Renal cortex interstitium (tissue), 11 donors: Measurements from ENCODE around the gene SLC20A1. TPM values are rescaled to one million over a fixed set of nuclear protein-coding genes. Genes with fewer than 3 reads are reported as not detected.
"Not testable (repeated sequence)": the region's sequence is repeated elsewhere in the genome, so short reads cannot be mapped to it uniquely, and the experiment has no call there.

Experiments used
- DNase-seq, 11 donors: peaks; one replicate each; pipeline ENCODE4 v3.0.0-alpha.2; 2013; ENCODE audit warnings: low read depth in 9 of 11, low spot score in 4 of 11; ENCODE audit errors: extremely low read depth in 1 of 11
- polyA plus RNA-seq, 3 donors: library from polyadenylated mRNA; unstranded; fragments of 120-200 nt; gene quantifications; one replicate each; pipeline ENCODE4 v1.2.1, GENCODE V29; 2013; ENCODE audit not compliant: insufficient read length in 3 of 3

SLC20A1 gene
- polyA plus RNA-seq, 3 donors = 40.7 to 49.8 (median 47.6) TPM

DNA sequence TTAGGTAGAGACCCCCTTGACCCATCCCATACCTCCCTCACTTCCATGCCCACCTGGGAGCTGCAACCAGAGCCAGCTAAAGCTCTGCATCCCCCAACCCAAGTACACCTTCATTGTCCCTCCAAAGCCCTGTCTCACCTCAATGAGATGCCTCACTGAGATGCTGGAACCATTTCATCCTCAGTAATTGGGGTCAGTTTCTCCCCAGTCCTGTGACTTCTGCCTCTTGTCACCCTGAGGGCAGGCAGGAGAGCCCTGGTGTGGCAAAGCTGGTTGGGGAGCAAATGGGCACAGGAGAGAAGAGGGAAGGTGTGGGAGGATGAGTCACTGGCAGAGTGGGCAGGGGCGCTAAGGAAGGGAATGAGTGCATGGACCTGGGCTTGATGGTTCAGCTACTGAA lies 47.2 kb downstream of the SLC20A1 start:
- DNase-seq = no peak

DNA sequence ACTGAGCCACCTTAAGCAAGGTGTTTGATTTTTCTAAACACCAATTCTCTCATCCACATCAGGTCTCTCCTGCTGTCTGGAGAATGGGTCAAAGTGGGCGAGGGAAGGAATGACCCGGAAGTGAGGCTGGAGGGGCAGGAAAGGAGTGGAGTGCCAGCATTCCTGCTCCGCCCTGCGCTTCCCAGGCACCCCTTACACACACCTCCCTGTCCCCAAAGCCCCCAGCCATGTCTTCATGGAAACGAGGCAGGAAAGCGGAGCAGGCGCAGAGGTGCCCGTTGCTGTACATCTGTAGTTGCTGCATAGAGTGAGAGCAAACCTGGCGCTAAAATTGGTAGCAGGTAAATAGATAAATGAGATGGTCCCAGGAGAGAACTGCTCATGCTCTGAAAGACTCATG lies 47.9 kb downstream of the SLC20A1 start:
- DNase-seq = no peak

DNA sequence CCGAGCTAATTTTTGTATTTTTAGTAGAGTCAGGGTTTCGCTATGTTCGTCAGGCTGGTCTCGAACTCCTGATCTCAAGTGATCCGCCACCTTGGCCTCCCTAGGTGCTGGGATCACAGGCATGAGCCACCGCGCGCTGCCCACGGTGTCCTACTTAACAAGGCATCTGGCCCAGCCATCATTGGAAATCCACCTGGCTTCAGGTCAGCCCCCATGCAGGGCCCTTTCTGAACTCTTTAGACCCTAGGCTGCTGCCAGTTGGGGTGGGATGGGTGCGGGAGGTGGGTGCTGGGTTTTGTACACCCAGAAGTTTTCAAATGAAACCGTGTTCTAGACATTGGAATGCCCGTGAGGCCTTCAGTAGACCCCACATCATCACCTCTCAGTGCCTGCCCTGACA lies 48.4 kb downstream of the SLC20A1 start:
- DNase-seq = no peak

DNA sequence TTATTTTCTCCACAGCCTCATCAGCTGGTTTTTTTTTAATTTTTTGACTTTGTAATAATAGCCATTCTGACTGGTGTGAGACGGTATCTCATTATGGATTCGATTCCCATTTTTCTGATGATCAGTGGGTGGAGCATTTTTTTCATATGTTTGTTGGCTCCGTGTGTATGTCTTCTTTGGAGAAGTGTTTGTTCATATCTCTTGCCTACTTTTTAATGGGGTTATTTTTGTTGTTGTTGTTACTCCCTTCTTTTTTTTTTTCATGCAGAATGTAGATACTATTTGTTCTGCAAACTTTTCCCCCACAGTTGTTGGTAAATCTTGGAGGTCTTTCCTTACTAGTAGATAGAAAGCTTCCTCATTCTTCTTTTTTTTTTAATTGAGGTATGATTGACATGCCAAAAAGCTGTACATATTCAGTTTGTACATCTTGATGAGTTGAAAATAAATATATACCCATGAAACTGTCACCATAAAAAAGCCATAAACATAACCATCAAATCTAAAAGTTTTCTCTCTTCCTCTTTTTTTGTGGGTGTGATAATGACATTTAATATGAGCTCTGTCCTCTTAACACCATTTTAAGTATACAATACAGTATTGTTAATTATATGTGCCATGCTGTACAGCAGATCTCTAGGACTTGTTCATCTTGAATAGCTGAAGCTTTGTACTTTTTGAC lies 53.2 kb downstream of the SLC20A1 start:
- no peak for DNase-seq

DNA sequence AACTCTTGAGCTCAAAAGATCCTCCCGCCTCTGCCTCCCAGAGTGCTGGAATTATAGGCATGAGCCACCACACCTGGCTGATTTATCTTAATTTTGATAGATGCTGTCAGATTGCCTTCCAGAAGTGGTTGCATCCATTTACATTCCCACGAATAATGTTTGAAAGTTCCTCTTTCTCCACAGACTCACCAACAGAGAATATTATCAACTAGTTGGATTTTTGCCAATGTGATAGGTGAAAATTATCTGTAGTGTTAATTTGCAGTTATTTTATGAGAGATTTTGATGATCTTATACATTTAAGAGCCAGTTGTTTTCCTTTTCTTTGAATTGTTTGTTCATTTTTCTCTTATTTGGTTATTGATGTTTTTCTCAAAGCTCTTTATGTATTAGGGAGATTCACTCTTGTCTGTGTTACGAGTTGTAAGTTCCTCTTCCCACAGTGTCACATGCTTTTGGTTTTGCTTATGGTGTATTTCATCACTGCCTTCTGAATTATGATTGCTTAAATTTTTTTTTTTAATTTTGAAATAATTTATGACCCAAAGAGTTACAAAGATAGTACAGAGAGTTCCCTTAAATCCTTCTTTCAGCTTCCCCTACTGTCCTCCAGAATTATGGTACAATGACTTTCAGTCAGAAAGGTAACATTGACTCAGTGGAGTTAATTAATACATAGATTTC lies 54.4 kb downstream of the SLC20A1 start:
- DNase-seq = no peak

DNA sequence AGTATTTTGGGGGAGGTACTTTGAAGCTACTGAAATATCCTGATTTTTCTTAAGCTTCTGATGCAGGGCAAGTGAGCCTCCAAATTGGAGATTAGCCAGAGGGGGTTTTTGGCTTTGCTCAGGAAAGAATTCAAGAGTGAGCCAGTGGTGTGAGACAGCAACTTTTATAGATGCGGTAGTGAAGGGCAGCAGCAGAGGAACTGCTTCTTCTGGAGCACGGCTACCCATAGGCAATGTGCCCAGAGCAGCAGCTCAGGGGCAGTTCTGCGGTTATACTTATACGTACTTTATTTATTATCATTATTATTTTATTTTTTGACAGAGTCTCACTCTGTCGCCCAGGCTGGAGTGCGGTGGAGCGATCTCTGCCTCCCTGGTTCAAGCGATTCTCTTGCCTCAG lies 55.3 kb downstream of the SLC20A1 start:
- no peak for DNase-seq

DNA sequence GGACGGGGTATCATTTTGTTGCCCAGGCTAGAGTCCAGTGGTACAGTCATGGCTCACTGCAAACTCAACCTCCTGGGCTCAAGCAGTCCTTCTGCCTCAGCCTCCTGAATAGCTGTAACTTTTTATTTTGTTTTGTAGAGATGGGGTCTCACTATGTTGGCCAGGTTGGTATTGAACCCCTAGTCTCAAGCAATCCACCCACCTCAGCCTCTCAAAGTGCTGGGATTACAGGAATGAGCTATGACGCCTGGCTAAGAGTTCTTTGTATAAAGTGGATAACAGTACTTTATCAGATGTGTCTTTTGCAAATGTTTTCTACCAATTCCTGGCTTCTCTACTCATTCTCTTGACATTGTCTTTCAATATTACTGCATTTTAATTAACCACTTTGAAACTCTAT lies 57.9 kb downstream of the SLC20A1 start:
- no peak for DNase-seq

DNA sequence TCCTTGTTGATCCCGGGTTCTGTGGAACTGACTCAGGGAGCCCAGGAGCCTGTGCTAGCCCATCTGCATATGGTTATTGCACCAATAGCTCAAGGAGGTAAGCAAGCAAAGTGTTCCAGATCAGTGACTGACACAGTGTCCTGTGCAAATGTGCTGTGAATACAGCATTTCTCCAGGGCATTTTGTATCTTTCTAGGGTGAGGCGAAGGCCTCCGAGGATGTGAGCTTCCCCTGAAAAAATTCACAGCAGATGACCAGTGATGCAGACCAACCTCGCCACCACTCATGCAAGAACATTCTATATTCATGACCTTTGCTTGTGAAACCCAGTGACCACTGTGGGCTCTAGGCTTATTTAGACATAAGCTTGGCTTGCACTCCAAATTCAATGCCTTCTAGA lies 59.8 kb downstream of the SLC20A1 start:
- DNase-seq = no peak

DNA sequence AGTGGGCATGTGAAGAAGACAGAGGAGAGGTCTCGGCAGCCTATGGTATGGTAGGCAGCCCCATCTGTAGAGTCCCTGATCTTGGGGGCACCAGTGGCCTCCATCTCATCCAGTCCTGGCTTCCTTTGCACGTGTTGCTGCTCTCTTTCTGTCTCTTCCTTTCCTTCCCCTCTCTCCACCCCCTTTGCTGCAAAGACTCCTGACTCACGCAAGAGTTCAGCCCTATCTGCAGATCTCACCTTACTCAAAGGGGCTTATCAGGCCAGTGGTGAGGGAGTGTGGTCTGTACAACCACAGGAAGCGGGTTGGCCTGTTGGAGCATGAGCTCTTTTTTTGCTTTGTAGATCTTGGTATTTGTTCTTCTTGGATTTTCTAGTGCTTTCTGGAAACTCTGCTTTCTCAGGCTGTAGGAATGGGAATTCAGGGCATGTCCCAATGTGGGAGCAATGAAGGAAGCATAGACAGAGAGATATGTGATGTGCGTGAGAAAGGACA lies 60.5 kb downstream of the SLC20A1 start:
- DNase-seq = no peak

DNA sequence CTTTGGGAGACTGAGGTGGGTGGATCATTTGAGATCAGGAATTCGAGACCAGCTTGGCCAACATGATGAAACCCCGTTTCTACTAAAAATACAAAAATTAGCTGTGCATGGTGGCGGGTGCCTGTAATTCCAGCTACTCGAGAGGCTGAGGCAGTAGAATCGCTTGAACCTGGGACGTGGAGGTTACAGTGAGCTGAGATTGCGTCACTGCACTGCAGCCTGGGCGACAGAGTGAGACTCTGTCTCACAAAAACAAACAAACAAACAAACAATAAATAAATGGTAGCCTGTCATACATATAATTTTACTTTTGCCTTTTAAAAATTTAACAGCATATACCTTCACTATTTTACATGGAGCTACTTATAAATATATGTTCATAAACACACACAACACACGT lies 61.2 kb downstream of the SLC20A1 start:
- not testable (repeated sequence) for DNase-seq

DNA sequence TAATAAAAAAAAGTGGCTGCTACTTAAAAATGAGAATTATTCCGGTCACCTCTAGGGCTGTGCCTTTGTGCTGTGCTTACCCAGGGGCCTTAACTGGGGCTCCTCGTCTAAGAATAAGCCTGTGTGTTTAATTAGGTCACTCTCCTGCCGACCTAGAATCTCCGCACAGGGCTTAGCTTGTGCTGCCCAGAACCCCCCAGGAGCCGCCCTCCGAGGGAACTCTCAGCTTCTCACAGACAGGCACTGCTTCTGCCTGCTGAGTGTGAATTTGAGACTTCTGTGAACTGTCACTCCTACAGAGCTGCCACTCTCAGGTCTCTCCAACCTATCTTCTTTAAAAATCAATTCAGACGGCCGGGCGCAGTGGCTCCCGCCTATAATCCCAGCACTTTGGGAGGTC lies 63.2 kb downstream of the SLC20A1 start:
- DNase-seq = no peak

DNA sequence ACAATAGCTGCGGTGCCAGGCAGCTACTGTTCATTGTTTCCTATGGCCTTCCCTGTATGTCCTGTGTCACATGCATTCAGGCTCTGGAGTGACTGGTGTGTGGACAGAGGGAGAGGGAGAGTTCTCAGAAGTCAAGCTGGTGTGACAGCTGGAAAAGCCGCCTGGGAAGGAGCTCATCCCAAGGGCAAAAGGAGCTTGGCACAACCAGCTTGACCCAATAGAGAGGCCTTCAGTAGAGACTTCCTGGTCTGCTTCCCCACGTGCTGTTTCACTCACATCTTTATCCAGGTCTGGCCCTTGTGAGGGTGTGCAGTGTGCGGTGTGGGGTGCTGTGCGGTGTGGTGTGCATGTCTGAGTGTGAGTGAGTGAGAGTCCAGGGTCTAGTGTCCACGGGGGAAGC lies 64.0 kb downstream of the SLC20A1 start:
- no peak for DNase-seq

DNA sequence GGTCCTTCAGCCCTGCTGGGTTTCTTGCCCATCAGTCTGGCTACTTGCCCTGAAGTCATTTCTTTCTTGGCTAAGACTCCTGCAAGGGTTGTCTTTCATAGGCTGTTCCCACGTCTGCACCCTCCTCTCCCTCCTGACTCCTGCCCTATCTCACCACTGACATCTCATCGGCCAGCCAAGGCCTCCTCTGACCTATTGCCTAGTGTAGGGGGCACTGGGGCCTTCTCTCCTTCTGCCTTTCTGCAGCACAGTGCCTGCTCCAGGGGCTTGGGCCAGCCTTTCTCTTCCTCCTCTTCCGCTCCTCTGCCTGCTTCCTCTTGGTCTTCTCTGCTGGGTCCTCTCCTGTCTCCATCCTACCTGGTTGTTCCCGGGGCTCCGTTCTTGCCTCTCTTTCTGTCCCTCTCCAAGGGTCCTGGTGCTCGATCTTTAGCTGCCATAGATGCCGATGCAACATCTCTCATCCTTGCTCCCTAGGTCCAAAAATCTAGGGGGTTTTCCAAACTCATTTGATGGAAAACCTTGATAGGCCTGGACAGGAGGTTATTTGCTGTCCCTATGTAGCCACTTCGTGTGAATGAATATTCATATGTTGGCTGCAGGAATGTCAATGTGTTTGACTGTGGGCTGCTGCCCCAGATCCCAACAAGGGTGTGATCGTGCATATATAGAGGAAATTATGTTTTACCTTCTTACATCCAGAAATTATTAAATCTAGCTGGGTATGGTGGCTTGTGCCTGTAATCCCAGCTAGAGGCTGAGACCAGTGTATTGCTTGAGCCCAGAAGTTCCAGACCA lies 65.4 kb downstream of the SLC20A1 start:
- no peak for DNase-seq

DNA sequence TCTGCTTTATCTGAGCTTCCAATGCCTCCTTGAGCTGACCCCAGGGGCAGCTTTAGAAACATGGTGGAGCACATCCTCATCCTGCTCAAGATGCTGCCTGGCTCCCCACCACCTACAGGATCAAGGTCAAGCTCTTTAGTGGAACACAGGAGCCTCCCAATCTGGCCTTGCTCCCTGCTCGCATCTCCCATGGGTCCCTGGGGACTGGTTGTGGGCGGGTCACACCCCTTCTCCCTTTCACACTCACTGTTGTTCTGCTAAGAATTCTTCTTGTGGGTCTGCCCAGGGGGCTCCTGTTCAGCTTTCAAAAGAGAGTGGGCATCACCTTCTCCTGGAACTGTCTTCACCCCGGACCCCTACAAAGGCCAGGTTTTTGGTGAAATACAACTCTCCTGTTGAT lies 66.7 kb downstream of the SLC20A1 start:
- no peak for DNase-seq

DNA sequence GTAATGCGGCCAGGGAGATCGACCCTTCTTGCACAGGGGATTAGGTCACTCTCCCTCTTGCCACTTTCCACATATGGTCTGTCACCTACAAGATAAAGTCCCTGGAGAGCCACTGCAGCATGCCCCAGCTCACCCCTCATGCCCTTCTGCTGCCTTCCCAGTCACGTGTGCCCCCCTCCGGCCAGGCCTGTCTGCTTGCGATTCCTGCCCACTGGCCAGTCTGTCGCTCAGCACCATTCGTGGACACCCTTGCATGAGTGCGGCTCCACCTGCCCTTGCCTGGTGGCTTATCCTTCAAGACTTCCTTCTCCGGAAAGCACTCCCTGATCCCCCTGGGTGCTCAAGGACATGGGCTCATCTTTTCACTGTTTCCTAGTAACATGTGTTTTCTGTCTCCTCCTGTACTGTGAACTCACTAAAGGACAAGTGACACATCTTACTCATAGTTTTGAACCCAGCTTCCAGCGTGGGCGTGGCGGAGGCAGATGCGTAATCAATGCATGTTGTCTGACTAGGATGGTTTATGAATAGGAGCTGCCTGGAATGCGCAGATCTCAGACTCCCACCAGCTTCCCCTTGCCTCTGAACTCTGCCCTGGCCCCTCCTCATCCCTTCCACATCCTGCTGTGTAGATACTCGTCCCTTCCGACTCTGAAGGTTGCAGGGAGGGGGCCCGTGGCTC lies 67.3 kb downstream of the SLC20A1 start:
- no peak for DNase-seq

Other genes starting within 250 kb of the SLC20A1 start
- gene RGPD8, start 212.3 kb upstream of the SLC20A1 start, polyA plus RNA-seq = 1 to 10 TPM; 3.5 to 4.5 (median 3.7) TPM
- gene TTL, start 163.8 kb upstream of the SLC20A1 start, polyA plus RNA-seq = 10 to 100 TPM; 36.9 to 42.2 (median 41.1) TPM
- gene POLR1B, start 103.5 kb upstream of the SLC20A1 start, polyA plus RNA-seq = 10 to 100 TPM; 20.2 to 28.8 (median 21.1) TPM
- 10 to 100 TPM; 19.8 to 35.0 (median 31.0) TPM for gene CHCHD5, start 61.3 kb upstream of the SLC20A1 start, polyA plus RNA-seq
- gene NT5DC4, start 75.1 kb downstream of the SLC20A1 start, polyA plus RNA-seq = 1 to 10 TPM in 1 of 3 donors, under 1 TPM in 2; 0.18 to 1.4 (median 0.37) TPM
- 10 to 100 TPM; 12.7 to 19.7 (median 15.3) TPM for gene CKAP2L, start 118.7 kb downstream of the SLC20A1 start, polyA plus RNA-seq
- gene IL1A, start 138.6 kb downstream of the SLC20A1 start, polyA plus RNA-seq = under 1 TPM in 2 of 3 donors, not detected in 1; 0.06 to 0.09 TPM
- gene IL1B, start 190.8 kb downstream of the SLC20A1 start, polyA plus RNA-seq = 1 to 10 TPM in 1 of 3 donors, under 1 TPM in 2; 0.53 to 2.9 (median 0.64) TPM